Astrocyte (in vitro differentiated cells and primary cell): ENCODE measurements around the gene MYG1. TPM values are rescaled to one million over a fixed set of nuclear protein-coding genes. Genes with fewer than 3 reads are reported as not detected.
"Not testable (repeated sequence)": the region's sequence is repeated elsewhere in the genome, so short reads cannot be mapped to it uniquely, and the experiment has no call there.

ENCODE experiments used
- DNase-seq: peaks from one replicate; pipeline ENCODE4 v3.0.0-alpha.2; 2010; ENCODE audit warnings: low read depth
- FAIRE-seq: peaks from 2 replicates; lab custom pipeline; 2011; peaks lifted over from hg19 to GRCh38; lab: Jason Lieb, UNC
- H2AFZ ChIP-seq: 2 replicates; pipeline ENCODE4 v1.6.0; 2012; ENCODE audit warnings: low read depth, low read length, inconsistent platforms
- H3K27ac ChIP-seq: 2 replicates; pipeline ENCODE4 v1.5.1; 2011; ENCODE audit warnings: low read depth, low read length, inconsistent platforms
- H3K27me3 ChIP-seq: 2 replicates; pipeline ENCODE4 v1.6.0; 2011; ENCODE audit warnings: low read length, inconsistent platforms; ENCODE audit not compliant: insufficient read depth
- H3K36me3 ChIP-seq: 2 replicates; pipeline ENCODE4 v1.5.1; 2011; ENCODE audit warnings: low read length, inconsistent platforms; ENCODE audit not compliant: insufficient read depth
- H3K4me1 ChIP-seq: 2 replicates; pipeline ENCODE4 v1.5.1; 2011; ENCODE audit warnings: low read length, inconsistent platforms; ENCODE audit not compliant: insufficient read depth
- H3K4me2 ChIP-seq: 2 replicates; pipeline ENCODE4 v1.6.0; 2012; ENCODE audit warnings: low read length, inconsistent platforms
- H3K4me3 ChIP-seq: 2 replicates; pipeline ENCODE4 v1.5.1; 2011; ENCODE audit warnings: low read depth, mild to moderate bottlenecking, low read length, inconsistent platforms; ENCODE audit not compliant: insufficient read depth
- H3K79me2 ChIP-seq: 2 replicates; pipeline ENCODE4 v1.6.0; 2012; ENCODE audit warnings: mild to moderate bottlenecking, low read length, inconsistent platforms; ENCODE audit not compliant: insufficient read depth
- H3K9ac ChIP-seq: 2 replicates; pipeline ENCODE4 v1.6.0; 2012; ENCODE audit warnings: mild to moderate bottlenecking, low read length, inconsistent platforms
- H3K9me3 ChIP-seq: 2 replicates; pipeline ENCODE4 v1.5.1; 2012; ENCODE audit warnings: low read depth, mild to moderate bottlenecking, low read length, inconsistent platforms; ENCODE audit not compliant: insufficient read depth
- H4K20me1 ChIP-seq: 2 replicates; pipeline ENCODE4 v1.6.0; 2012; ENCODE audit warnings: low read length, inconsistent platforms; ENCODE audit not compliant: insufficient read depth
- H3K27ac Mint-ChIP-seq: one replicate; pipeline ENCODE4 v1.8.0; 2021; ENCODE audit warnings: mild to moderate bottlenecking, mixed read lengths; ENCODE audit not compliant: unreplicated experiment
- H3K27me3 Mint-ChIP-seq: one replicate; pipeline ENCODE4 v1.8.0; 2021; ENCODE audit warnings: low read depth, mixed read lengths; ENCODE audit not compliant: unreplicated experiment
- H3K36me3 Mint-ChIP-seq: one replicate; pipeline ENCODE4 v1.8.0; 2021; ENCODE audit warnings: low read depth, mixed read lengths; ENCODE audit not compliant: unreplicated experiment
- H3K4me1 Mint-ChIP-seq: one replicate; pipeline ENCODE4 v1.8.0; 2021; ENCODE audit warnings: low read depth, mixed read lengths; ENCODE audit not compliant: unreplicated experiment
- H3K4me3 Mint-ChIP-seq: one replicate; pipeline ENCODE4 v1.8.0; 2021; ENCODE audit warnings: mild to moderate bottlenecking, moderate library complexity, mixed read lengths; ENCODE audit not compliant: unreplicated experiment
- H3K9me3 Mint-ChIP-seq: one replicate; pipeline ENCODE4 v1.8.0; 2021; ENCODE audit warnings: mild to moderate bottlenecking, mixed read lengths; ENCODE audit not compliant: unreplicated experiment
- CTCF ChIP-seq: IDR thresholded peaks from 2 replicates; pipeline ENCODE4 v1.5.1; 2011; ENCODE audit warnings: low read depth, mild to moderate bottlenecking, inconsistent platforms, low read length, moderate library complexity; ENCODE audit not compliant: insufficient read depth
- EZH2 ChIP-seq: IDR thresholded peaks from 2 replicates; pipeline ENCODE4 v1.6.1; 2012; ENCODE audit warnings: mild to moderate bottlenecking, low read length, inconsistent platforms; ENCODE audit not compliant: insufficient read depth
- total RNA-seq: library from RNA; stranded (reverse); gene quantifications from 2 replicates; pipeline ENCODE4 v1.2.1, GENCODE V29; 2021

Gene MYG1
- total RNA-seq, 1 donor from 2014 or later, result 40.9 TPM

GRCh38 chr12:53295070-53295890 is 4.2 kb upstream of the MYG1 start, which contains the start of gene PFDN5:
Gene PFDN5 (plus strand): TSS chr12:53295542. CDS start chr12:53295568, 26 bp downstream.
- H3K27ac ChIP-seq, result peak within 1 kb of the TSS; percentile 87
- peaks cover 34% of the 10 kb centered on the region for H3K79me2 ChIP-seq
- H3K4me3 ChIP-seq, result peak within 1 kb of the TSS; percentile 98
- Mint-ChIP-seq H3K4me3 (peak within 1 kb of the TSS; percentile 100), H3K36me3 (peaks cover 10% of the 10 kb centered on the region), H3K27me3 (no peaks in the 10 kb centered on the region), H3K27ac (peak within 1 kb of the TSS; percentile 97), H3K9me3 (no peaks in the 10 kb centered on the region), H3K4me1 (peaks cover 22% of the 10 kb centered on the region)
- peaks cover 12% of the 10 kb centered on the region for H3K36me3 ChIP-seq
- DNase-seq (peak; percentile 84), FAIRE-seq (peak; percentile 70)
- H2AFZ ChIP-seq, result peak within 1 kb of the TSS; percentile 92
- H3K27me3 ChIP-seq, result no peaks in the 10 kb centered on the region
- peak within 1 kb of the TSS; percentile 96 for H3K9ac ChIP-seq
- TF ChIP-seq EZH2, result no peak
- no peak for TF ChIP-seq CTCF
- H4K20me1 ChIP-seq, result no peaks in the 10 kb centered on the region
- H3K4me2 ChIP-seq, result peak within 1 kb of the TSS; percentile 89
- H3K4me1 ChIP-seq, result peaks cover 37% of the 10 kb centered on the region
- no peaks in the 10 kb centered on the region for H3K9me3 ChIP-seq

- no peaks in the 10 kb centered on the region for H3K9me3 ChIP-seq
- no peaks in the 10 kb centered on the region for H3K27me3 ChIP-seq
- H3K9ac ChIP-seq, result peak overlapping the region; percentile 96
- H3K79me2 ChIP-seq, result peaks cover 39% of the 10 kb centered on the region
- no peak for DNase-seq
- H4K20me1 ChIP-seq, result no peaks in the 10 kb centered on the region
- peaks cover 37% of the 10 kb centered on the region for H3K4me1 ChIP-seq
- peaks cover 10% of the 10 kb centered on the region for H3K36me3 Mint-ChIP-seq
- H3K27ac Mint-ChIP-seq, result peak overlapping the region; percentile 97
- TF ChIP-seq CTCF, result no peak
- H3K27me3 Mint-ChIP-seq, result no peaks in the 10 kb centered on the region
- no peaks in the 10 kb centered on the region for H3K9me3 Mint-ChIP-seq
- H2AFZ ChIP-seq, result peak overlapping the region; percentile 92
- H3K4me3 ChIP-seq, result peak overlapping the region; percentile 98
- peaks cover 22% of the 10 kb centered on the region for H3K4me1 Mint-ChIP-seq
- H3K4me3 Mint-ChIP-seq, result peak overlapping the region; percentile 100
- H3K4me2 ChIP-seq, result peak overlapping the region; percentile 89
- FAIRE-seq, result no peak
- H3K36me3 ChIP-seq, result peaks cover 12% of the 10 kb centered on the region
- H3K27ac ChIP-seq, result peak overlapping the region; percentile 87
These were observed 3.6 kb upstream of the MYG1 start for GRCh38 chr12:53295891-53296219.

- H3K4me3 ChIP-seq, H3K27me3 ChIP-seq, H3K9me3 Mint-ChIP-seq, H3K27ac ChIP-seq, FAIRE-seq, H4K20me1 ChIP-seq, H2AFZ ChIP-seq, H3K9me3 ChIP-seq, H3K27ac Mint-ChIP-seq, DNase-seq, H3K27me3 Mint-ChIP-seq: not testable (repeated sequence)
- Histone ChIP-seq H3K36me3 (peaks cover 12% of the 10 kb centered on the region), H3K79me2 (peaks cover 52% of the 10 kb centered on the region), H3K4me2 (peak overlapping the region; percentile 96), H3K9ac (peak overlapping the region; percentile 96), H3K4me1 (peaks cover 36% of the 10 kb centered on the region)
- Mint-ChIP-seq H3K36me3 (peaks cover 14% of the 10 kb centered on the region), H3K4me3 (peak overlapping the region; percentile 100), H3K4me1 (peaks cover 26% of the 10 kb centered on the region)
These were observed 2.4 kb upstream of the MYG1 start for GRCh38 chr12:53297106-53297505.
